Natural killer cell (primary cell): ENCODE measurements around the gene STMN3. TPM values are rescaled to one million over a fixed set of nuclear protein-coding genes. Genes with fewer than 3 reads are reported as not detected.

ENCODE experiments used
- ATAC-seq, 3 donors: fragments of 150-1000 bp in 2 of 3; fragments of 200-7000 bp in 1 of 3; cut with Tn5 transposase; 1 replicate in 1 of 3; 2 replicates in 2 of 3; pipeline ENCODE4 v1.10.0; 2021; ENCODE audit warnings: mild to moderate bottlenecking in 2 of 3, moderate library complexity in 2 of 3
- DNase-seq, 2 donors: peaks; one replicate each; pipeline versions ENCODE4 v3.0.0 to v3.0.0-alpha.2; 2013 to 2021; ENCODE audit warnings: mixed read lengths in 1 of 2
- H3K27ac ChIP-seq: one replicate; pipeline ENCODE4 v1.5.1; 2013; ENCODE audit warnings: mild to moderate bottlenecking, low read length
- H3K27me3 ChIP-seq: one replicate; pipeline ENCODE4 v1.6.1; 2013; ENCODE audit warnings: low read length; ENCODE audit not compliant: control insufficient read depth, insufficient read depth
- H3K36me3 ChIP-seq: one replicate; pipeline ENCODE4 v1.6.1; 2013; ENCODE audit warnings: low read length; ENCODE audit not compliant: control insufficient read depth, insufficient read depth
- H3K4me1 ChIP-seq: one replicate; pipeline ENCODE4 v1.6.1; 2013; ENCODE audit warnings: low read length; ENCODE audit not compliant: control insufficient read depth, insufficient read depth
- H3K4me3 ChIP-seq: one replicate; pipeline ENCODE4 v1.5.1; 2013; ENCODE audit warnings: low read length
- H3K9me3 ChIP-seq: one replicate; pipeline ENCODE4 v1.6.1; 2013; ENCODE audit warnings: low read length; ENCODE audit not compliant: control insufficient read depth, insufficient read depth
- H3K27ac Mint-ChIP-seq, 2 donors: one replicate each; pipeline ENCODE4 v1.8.0; 2022; ENCODE audit warnings: mild to moderate bottlenecking in 2 of 2, mixed read lengths in 2 of 2, moderate library complexity in 1 of 2
- H3K27me3 Mint-ChIP-seq, 2 donors: one replicate each; pipeline ENCODE4 v1.8.0; 2022; ENCODE audit warnings: low read depth in 2 of 2, mixed read lengths in 2 of 2
- H3K36me3 Mint-ChIP-seq: one replicate; pipeline ENCODE4 v1.8.0; 2022; ENCODE audit warnings: mixed read lengths
- H3K4me1 Mint-ChIP-seq, 2 donors: one replicate each; pipeline ENCODE4 v1.8.0; 2022; ENCODE audit warnings: mixed read lengths in 2 of 2
- H3K4me3 Mint-ChIP-seq: one replicate; pipeline ENCODE4 v1.8.0; 2022; ENCODE audit warnings: mild to moderate bottlenecking, moderate library complexity, mixed read lengths
- H3K9me3 Mint-ChIP-seq, 2 donors: one replicate each; pipeline ENCODE4 v1.8.0; 2022; ENCODE audit warnings: mixed read lengths in 2 of 2
- CTCF ChIP-seq: fragments of 200-600 bp; IDR thresholded peaks from one replicate; pipeline ENCODE4 v1.8.0; 2022; ENCODE audit warnings: antibody characterized with exemption
- WGBS: methylation state at CpG from one replicate; pipeline ENCODE4 v1.1.7; 2013; ENCODE audit warnings: missing lambda C conversion rate; ENCODE audit not compliant: insufficient coverage; 5-methylcytosine and 5-hydroxymethylcytosine counted together
- intact Hi-C: fragments of 100-400 bp; cut with micrococcal nuclease; formaldehyde crosslinking; loops from one replicate; pipeline ENCODE4 v1.14.2; 2022
- total RNA-seq, 4 donors: library from RNA; stranded (reverse); fragments of 120-200 nt in 1 of 4; gene quantifications; one replicate each; pipeline versions ENCODE4 v1.2.3 to v1.2.4, GENCODE V29; 2013 to 2022

Gene STMN3
- total RNA-seq, 3 donors from 2014 or later (not counting 1 experiment from before 2014, with no cell fraction given), result 6.7 to 12.9 (median 8.3) TPM

- no peaks in the 10 kb centered on the region for H3K27me3 ChIP-seq
- 77% methylated on average over 19 of the region's 19 CpGs for WGBS
- DNase-seq (no peak), ATAC-seq (no peak)
- Mint-ChIP-seq H3K4me1 (peaks cover 0 to 29% of the 10 kb centered on the region in 2 donors), H3K36me3 (no peaks in the 10 kb centered on the region), H3K27ac (no peak overlapping the region), H3K9me3 (no peaks in the 10 kb centered on the region), H3K4me3 (no peak overlapping the region), H3K27me3 (no peaks in the 10 kb centered on the region)
- intact Hi-C loops, result no loop called here
- H3K4me3 ChIP-seq, result no peak overlapping the region
- peaks cover 44% of the 10 kb centered on the region for H3K4me1 ChIP-seq
- H3K36me3 ChIP-seq, result peaks cover 8% of the 10 kb centered on the region
- no peak for TF ChIP-seq CTCF
- no peak overlapping the region for H3K27ac ChIP-seq
- no peaks in the 10 kb centered on the region for H3K9me3 ChIP-seq
Observed at GRCh38 chr20:63698739-63699465, 45.7 kb upstream of the STMN3 start.

GRCh38 chr20:63697868-63698545 lies 44.8 kb upstream of the STMN3 start:
- Mint-ChIP-seq H3K36me3 (no peaks in the 10 kb centered on the region), H3K27ac (no peak overlapping the region), H3K27me3 (no peaks in the 10 kb centered on the region), H3K9me3 (no peaks in the 10 kb centered on the region), H3K4me1 (peaks cover 0 to 33% of the 10 kb centered on the region in 2 donors), H3K4me3 (peak overlapping the region; percentile 6)
- Histone ChIP-seq H3K36me3 (peaks cover 5% of the 10 kb centered on the region), H3K9me3 (no peaks in the 10 kb centered on the region), H3K27ac (no peak overlapping the region), H3K4me3 (no peak overlapping the region), H3K27me3 (no peaks in the 10 kb centered on the region), H3K4me1 (peaks cover 47% of the 10 kb centered on the region)
- DNase-seq, result no peak
- intact Hi-C loops, result no loop called here
- no peak for ATAC-seq
- no peak for TF ChIP-seq CTCF
- WGBS, result 95% methylated on average over 37 of the region's 40 CpGs

GRCh38 chr20:63697357-63697867 lies 44.2 kb upstream of the STMN3 start:
- no peak overlapping the region for H3K27ac Mint-ChIP-seq

More at GRCh38 chr20:63697357-63697867, 44.2 kb upstream of the STMN3 start:
- 58% methylated on average over 7 of the region's 7 CpGs for WGBS
- H3K27me3 Mint-ChIP-seq, result no peaks in the 10 kb centered on the region
- no peaks in the 10 kb centered on the region for H3K27me3 ChIP-seq
- intact Hi-C loops, result no loop called here
- DNase-seq, result no peak
- H3K36me3 Mint-ChIP-seq, result no peaks in the 10 kb centered on the region
- peak overlapping the region; percentile 35 for H3K4me3 Mint-ChIP-seq
- H3K9me3 Mint-ChIP-seq, result no peaks in the 10 kb centered on the region
- peaks cover 5% of the 10 kb centered on the region for H3K36me3 ChIP-seq
- no peak overlapping the region for H3K27ac ChIP-seq
- H3K4me1 Mint-ChIP-seq, result peaks cover 0 to 33% of the 10 kb centered on the region in 2 donors
- H3K4me1 ChIP-seq, result peaks cover 47% of the 10 kb centered on the region
- H3K9me3 ChIP-seq, result no peaks in the 10 kb centered on the region
- no peak for TF ChIP-seq CTCF
- no peak overlapping the region for H3K4me3 ChIP-seq
- ATAC-seq, result peak in 1 of 3 donors; percentile 11
